Activated T-cell treated with anti-CD3 and anti-CD28 coated beads for 1 hour (primary cell): Measurements from ENCODE around the gene CAMSAP3.

Source experiments
- DNase-seq: peaks from one replicate; pipeline ENCODE4 v3.0.0-alpha.2; 2020; ENCODE audit warnings: low read depth

The CAMSAP3 gene

DNA sequence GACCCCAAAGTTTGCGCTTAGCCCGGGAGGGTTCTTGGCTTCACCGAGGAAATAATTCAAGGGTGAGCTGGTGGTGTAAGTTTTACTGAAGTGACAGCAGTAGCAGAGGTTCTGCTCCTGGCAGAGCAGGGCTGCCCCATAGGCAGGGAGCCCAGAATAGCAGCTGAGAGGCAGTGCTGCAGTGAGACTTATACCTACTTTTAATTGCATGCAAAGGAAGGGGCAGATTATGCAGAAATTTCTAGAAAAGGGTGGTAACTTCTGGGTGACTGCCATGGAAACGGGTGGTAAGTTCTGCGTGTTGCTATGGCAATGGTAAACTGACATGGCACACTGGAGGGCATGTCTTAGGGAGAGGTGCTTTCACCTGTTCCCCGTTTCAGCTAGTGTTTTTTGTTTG lies 17.5 kb upstream of the CAMSAP3 start:
- DNase-seq: no peak

DNA sequence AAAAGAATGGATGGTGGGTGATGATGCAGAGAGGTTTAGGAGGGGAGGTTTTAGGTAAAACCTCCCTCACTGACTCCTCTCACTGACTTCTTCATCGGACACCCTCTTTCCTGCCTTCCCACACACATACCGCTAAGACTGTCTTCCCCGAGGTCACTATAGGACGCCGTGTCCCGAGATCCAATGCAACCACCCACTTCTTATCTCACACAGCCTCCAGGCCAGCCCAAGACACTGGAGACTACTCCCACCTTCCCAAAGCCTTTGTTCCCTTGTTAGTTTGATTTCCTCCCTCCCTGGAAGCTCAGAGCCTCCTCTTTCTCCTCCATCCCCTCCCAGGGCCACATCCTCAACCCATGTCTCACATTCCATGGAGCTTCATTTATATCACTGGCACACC lies 16.5 kb upstream of the CAMSAP3 start:
- no peak for DNase-seq

DNA sequence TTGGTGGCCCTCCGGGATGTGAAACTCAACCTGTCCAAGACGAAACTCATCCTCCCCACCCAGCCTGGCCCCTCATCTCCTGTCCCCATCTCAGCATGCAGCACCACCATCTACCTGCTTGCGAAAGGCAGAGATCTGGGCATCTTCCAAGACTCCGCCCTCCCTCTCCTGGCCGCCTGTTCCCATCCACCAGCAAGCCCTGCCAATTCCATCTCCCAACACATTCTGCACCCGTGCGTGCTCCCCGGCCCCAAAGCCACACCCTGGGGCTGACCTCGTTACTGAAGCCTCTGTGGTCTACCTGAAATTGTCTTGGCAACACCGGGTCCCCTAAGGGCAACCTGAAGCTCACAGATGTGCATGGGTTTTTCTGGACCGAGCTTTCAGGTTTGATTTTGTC lies 13.2 kb upstream of the CAMSAP3 start:
- DNase-seq: no peak

- DNase-seq: no peak
These were observed 5.8 kb upstream of the CAMSAP3 start for GRCh38 chr19:7589822-7590221.

DNA sequence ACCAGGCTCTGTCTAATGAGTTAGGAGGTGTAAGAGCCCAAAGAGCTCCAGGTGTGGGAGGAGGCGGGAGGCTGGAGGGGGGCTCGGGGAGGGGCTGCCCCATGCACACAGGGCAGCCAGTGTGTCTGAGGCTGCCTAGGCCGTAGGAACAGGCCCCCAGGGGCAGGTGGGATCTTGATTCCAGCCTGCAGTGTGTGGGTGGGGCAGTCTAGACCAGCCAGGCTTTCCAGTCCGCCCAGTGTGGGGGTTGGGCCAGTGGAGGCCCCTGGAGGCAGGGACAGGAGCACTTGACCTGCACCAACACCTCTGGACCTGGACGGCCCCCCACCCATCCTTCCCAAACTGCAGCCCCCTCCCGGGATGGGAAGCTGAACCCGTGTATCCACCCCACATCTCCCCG lies 5.4 kb upstream of the CAMSAP3 start:
- DNase-seq: no peak

- no peak for DNase-seq
These were observed 711 bp downstream of the CAMSAP3 start for GRCh38 chr19:7596211-7596937.

DNA sequence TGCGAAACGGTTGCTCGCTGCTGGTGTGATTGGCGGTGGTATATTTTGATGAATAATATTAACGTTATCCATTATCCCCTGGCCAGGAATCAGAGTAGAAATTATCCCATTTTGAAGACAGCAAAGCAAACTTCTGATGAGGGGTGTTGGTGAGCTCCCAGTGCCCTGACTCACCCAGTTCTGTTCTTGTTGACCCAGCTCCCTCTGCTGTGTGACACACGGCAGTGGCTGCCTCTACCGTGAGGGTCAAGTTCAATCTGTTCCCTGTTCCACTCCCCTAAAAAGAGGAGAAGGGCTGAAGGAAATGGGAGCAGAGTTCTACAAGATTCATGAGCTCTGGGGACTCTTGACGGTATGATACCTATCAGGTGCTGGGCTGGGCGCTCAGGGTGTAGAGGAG lies 2.0 kb downstream of the CAMSAP3 start:
- no peak for DNase-seq

GRCh38 chr19:7598180-7598579 lies 2.5 kb downstream of the CAMSAP3 start:
- DNase-seq: no peak

GRCh38 chr19:7600721-7601120 lies 5.1 kb downstream of the CAMSAP3 start:
- DNase-seq: no peak

- DNase-seq: no peak
These were observed 6.7 kb downstream of the CAMSAP3 start for GRCh38 chr19:7602240-7602934.

DNA sequence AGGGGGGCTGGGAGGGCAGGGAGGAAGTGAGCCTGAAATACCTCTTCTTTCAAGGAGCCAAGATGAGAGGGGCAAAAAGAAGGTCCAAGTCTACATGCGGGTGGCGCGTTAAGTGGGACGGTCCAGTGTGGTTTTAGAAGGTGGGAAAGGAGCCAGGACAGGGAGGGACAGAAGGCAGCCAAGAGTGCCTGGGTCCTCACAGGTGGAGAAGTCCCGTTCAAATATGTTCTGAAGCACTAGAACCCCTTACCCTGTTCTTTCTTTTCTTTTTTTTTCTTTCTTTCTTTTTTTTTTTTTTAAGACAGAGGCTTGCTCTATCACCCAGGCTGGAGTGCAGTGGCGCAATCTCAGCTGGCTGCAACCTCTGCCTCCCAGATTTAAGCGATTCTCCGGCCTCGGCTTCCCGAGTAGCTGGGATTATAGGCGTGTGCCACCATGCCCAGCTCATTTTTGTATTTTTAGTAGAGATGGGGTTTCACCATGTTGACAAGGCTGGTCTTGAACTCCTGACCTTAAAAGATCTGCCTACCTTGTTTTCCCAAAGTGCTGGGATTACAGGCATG lies 7.4 kb downstream of the CAMSAP3 start:
- DNase-seq: no peak

DNA sequence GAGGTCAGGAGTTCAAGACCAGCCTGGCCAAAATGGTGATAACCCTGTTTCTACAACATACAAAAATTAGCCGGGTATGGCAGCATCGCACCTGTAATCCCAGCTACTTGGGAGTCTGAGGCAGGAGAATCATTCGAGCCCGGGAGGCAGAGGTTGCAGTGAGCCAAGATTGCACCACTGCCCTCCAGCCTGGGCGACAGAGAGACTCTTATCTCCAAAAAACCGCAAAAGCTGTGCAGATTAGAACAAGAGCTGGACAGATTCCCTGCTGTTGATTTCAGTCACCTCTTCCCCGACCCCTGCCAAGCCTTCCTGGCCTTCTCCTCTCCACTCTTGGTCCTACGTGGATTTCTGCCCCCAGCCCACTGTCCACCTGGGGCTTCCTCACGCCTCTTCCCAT lies 8.3 kb downstream of the CAMSAP3 start:
- DNase-seq: no peak

DNA sequence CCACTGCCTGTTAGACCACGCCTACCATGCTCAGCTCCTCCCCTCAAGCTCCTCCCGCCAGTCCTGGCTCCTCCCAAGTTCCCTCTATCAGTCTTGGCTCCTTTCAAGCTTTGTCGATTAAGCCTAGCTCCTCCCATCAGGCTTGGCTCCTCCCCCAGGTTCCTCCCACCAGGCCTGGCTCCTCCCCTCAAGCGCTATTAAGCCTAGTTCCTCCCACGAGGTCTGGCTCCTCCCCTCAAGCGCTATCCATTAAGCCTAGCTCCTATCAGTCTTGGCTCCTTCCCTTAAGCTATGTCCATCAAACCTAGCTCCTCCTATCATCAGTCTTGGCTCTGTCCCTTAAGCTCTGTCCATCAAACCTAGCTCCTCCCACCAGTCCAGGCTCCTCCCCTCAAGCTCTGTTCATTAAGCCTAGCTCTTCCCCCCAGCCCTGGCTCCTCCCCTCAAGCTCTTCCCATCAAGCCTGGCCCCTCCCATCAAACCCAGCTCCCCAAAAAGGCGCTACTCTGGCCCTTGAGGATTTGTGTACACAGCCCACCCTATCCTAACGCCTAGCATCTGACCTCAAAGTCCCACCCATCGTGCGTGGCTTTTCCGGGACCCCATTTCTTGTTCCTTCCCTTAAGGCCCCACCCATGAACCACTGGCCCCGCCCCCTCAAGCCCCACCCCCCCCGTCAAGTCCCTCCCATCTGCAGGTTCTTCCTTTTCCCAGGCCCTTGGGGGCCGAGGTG lies 10.0 kb downstream of the CAMSAP3 start:
- DNase-seq: no peak

DNA sequence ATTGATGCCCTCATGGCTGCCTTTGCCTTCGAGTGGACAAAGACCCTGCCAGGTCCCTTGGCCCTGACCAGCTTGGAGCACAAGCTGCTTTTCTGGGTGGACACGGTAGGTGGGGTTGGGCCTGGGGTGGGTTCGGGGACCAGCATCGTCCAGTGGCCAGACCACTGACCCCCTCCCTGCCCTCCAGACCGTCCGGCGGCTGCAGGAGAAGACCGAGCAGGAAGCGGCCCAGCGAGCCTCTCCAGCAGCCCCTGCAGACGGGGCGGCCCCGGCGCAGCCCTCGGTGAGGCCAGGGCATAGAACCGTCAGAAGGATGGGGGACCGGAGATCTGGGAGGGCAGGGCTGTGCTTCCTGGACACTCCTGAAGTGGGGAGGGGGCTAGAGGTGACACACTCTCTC lies 10.6 kb downstream of the CAMSAP3 start:
- DNase-seq: no peak

GRCh38 chr19:7607212-7607873 lies 11.7 kb downstream of the CAMSAP3 start:
- DNase-seq: no peak

- DNase-seq: no peak
These were observed 12.4 kb downstream of the CAMSAP3 start for GRCh38 chr19:7607874-7608560.

DNA sequence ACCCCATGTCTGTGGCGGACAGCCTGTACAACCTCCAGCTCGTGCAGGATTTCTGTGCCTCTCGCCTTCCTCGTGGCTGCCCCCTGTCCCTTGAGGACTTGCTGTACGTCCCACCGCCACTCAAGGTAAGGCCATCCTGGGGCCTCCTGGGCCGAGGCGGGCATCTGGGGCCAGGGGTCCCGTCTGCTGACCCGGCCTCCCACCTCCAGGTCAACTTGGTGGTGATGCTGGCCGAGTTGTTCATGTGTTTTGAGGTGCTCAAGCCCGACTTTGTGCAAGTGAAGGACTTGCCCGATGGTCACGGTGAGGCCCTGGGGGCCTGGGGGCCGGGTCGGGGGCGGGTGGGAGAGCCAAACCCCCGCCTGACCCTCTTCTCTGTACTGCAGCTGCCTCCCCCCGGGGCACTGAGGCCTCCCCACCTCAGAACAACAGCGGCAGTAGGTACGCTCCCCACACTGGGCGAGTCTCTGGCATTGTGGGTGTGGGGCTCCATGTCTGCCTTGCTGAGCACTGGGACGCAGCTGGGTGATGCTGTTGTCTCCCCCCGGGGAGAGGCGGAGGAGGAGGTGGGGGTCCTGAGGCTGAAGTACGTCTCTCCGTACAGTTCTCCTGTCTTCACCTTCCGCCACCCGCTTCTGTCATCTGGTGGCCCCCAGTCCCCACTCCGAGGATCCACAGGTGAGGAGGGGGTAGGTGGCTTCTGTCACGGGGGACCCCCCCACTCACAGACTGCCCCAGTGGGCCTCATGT lies 15.0 kb downstream of the CAMSAP3 start:
- no peak for DNase-seq

DNA sequence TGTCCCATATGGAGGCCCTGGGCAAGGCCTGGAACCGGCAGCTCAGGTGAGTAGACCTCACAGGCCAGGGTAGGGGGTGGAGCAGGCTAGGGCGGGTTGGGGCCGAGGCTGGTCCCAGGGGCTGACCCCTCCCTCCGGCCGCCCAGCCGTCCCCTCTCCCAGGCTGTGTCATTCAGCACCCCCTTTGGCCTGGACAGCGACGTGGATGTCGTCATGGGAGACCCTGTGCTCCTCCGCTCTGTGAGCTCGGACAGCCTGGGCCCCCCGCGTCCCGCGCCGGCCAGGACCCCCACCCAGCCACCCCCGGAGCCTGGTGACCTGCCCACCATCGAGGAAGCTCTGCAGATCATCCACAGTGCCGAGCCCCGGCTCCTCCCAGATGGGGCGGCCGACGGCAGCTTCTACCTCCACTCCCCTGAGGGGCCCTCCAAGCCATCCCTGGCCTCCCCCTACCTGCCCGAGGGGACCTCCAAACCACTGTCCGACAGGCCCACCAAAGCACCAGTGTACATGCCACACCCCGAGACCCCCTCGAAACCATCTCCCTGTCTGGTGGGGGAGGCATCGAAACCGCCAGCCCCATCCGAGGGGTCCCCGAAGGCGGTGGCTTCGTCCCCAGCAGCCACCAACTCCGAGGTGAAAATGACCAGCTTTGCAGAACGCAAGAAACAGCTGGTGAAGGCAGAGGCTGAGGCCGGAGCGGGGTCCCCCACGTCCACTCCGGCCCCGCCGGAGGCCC lies 16.0 kb downstream of the CAMSAP3 start:
- DNase-seq: no peak

GRCh38 chr19:7612282-7613274 lies 16.9 kb downstream of the CAMSAP3 start:
- no peak for DNase-seq
